Endothelial cell (in vitro differentiated cells): ENCODE measurements around the gene DLGAP1. TPM values are rescaled to one million over a fixed set of nuclear protein-coding genes. Genes with fewer than 3 reads are reported as not detected.
"Not testable (repeated sequence)": the region's sequence is repeated elsewhere in the genome, so short reads cannot be mapped to it uniquely, and the experiment has no call there.

Experiments used
- DNase-seq: peaks from one replicate; pipeline ENCODE4 v3.0.0; 2021; ENCODE audit warnings: low spot score
- H3K27ac Mint-ChIP-seq: one replicate; pipeline ENCODE4 v1.8.0; 2021; ENCODE audit warnings: mixed read lengths, inconsistent platforms; ENCODE audit not compliant: unreplicated experiment
- H3K27me3 Mint-ChIP-seq: one replicate; pipeline ENCODE4 v1.8.0; 2021; ENCODE audit warnings: mild to moderate bottlenecking, moderate library complexity, mixed read lengths, inconsistent platforms; ENCODE audit not compliant: unreplicated experiment
- H3K36me3 Mint-ChIP-seq: one replicate; pipeline ENCODE4 v1.8.0; 2021; ENCODE audit warnings: mild to moderate bottlenecking, low read depth, mixed read lengths, inconsistent platforms; ENCODE audit not compliant: unreplicated experiment
- H3K4me1 Mint-ChIP-seq: one replicate; pipeline ENCODE4 v1.8.0; 2021; ENCODE audit warnings: mild to moderate bottlenecking, mixed read lengths, inconsistent platforms; ENCODE audit not compliant: unreplicated experiment
- H3K4me3 Mint-ChIP-seq: one replicate; pipeline ENCODE4 v1.8.0; 2021; ENCODE audit warnings: mild to moderate bottlenecking, mixed read lengths, inconsistent platforms; ENCODE audit not compliant: unreplicated experiment
- H3K9me3 Mint-ChIP-seq: one replicate; pipeline ENCODE4 v1.8.0; 2021; ENCODE audit warnings: mixed read lengths, inconsistent platforms; ENCODE audit not compliant: unreplicated experiment
- CTCF ChIP-seq: fragments of 200-600 bp; sonication (generic); IDR thresholded peaks from one replicate; pipeline ENCODE4 v1.5.0; 2021; ENCODE audit warnings: antibody characterized with exemption; ENCODE audit not compliant: unreplicated experiment
- total RNA-seq: library from RNA; stranded (reverse); fragmentation: NEBNext Ultra II Directional; extraction: Animal tissue kit (Norgen Biotek cat#: 25700); gene quantifications from one replicate; pipeline ENCODE4 v1.2.1, GENCODE V29; 2021; ENCODE audit not compliant: unreplicated experiment

DLGAP1 gene
- total RNA-seq, 1 donor from 2014 or later: 1.8 TPM

GRCh38 chr18:3610813-3611212, 844.3 kb downstream of the DLGAP1 start:
- Mint-ChIP-seq H3K4me1 (no peaks in the 10 kb centered on the region), H3K9me3 (no peaks in the 10 kb centered on the region), H3K27ac (no peak overlapping the region), H3K36me3 (no peaks in the 10 kb centered on the region), H3K4me3 (no peak overlapping the region), H3K27me3 (no peaks in the 10 kb centered on the region)
- TF ChIP-seq CTCF: no peak
- DNase-seq: no peak

GRCh38 chr18:3610188-3610708, 844.9 kb downstream of the DLGAP1 start:
- DNase-seq: no peak
- H3K36me3 Mint-ChIP-seq: no peaks in the 10 kb centered on the region
- H3K4me1 Mint-ChIP-seq: no peaks in the 10 kb centered on the region
- no peaks in the 10 kb centered on the region for H3K9me3 Mint-ChIP-seq
- no peak overlapping the region for H3K4me3 Mint-ChIP-seq
- H3K27ac Mint-ChIP-seq: no peak overlapping the region
- H3K27me3 Mint-ChIP-seq: no peaks in the 10 kb centered on the region
- TF ChIP-seq CTCF: no peak

DNA sequence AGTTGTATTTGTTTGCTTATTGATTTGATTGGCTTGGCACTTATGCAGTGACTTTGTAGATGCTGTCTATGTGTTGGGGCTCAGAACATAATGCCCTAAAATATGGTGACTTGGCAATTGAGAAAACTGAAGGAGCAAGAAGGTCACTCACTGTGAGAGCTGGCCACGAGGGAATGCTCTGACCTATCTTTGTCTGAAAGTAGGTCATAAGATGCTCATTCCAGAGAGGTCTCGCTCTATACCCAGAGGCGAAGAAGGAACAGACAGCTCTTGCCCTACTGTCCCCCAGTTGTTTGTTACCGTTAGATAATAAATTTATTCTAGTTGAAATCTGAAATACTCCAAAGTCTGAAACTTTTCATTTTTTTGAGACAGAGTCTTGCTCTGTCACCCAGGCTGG, 846.6 kb downstream of the DLGAP1 start:
- Mint-ChIP-seq H3K36me3 (no peaks in the 10 kb centered on the region), H3K4me3 (no peak overlapping the region), H3K27me3 (no peaks in the 10 kb centered on the region), H3K4me1 (no peaks in the 10 kb centered on the region), H3K27ac (peak overlapping the region; percentile 57), H3K9me3 (no peaks in the 10 kb centered on the region)
- DNase-seq: no peak
- TF ChIP-seq CTCF: no peak

GRCh38 chr18:3608099-3608453, 847.0 kb downstream of the DLGAP1 start:
- H3K27me3 Mint-ChIP-seq, H3K4me1 Mint-ChIP-seq, H3K9me3 Mint-ChIP-seq, DNase-seq, H3K4me3 Mint-ChIP-seq, H3K36me3 Mint-ChIP-seq, H3K27ac Mint-ChIP-seq: not testable (repeated sequence)

DNA sequence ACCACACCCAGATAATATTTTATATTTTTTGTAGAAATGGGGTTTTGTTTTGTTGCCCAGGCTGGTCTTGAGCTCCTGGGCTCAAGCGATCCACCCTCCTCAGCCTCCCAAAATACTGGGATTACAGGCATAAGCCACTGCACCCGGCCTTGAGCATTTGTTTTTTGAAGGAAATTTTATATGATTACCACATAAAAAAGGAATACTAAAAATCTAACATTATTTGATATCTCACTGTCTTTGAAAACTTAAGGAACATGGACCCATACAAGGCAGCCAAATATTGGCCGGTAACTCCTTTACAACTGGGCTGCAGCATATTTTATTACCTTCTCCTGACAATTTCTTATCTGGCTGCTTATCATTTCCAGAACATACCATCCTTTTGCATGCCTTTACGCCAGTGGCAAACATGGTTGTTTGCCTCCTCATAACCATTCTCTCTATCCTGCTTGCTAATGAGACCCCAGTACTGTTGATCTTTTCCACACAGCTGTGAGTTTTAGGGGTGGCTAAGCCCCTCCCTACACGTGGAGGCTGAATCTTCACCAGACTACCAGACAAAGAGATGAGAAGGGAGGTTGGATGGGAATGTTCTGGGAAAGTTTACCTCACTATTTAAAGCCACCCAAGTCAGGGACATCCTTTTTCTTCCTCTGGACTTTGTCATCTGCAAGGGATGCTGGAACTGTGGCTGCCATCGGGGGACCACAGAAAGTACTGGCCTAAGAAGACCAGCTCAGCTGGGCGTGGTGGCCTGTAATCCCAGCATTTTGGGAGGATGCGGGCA, 847.6 kb downstream of the DLGAP1 start:
- Mint-ChIP-seq H3K4me1 (no peaks in the 10 kb centered on the region), H3K36me3 (no peaks in the 10 kb centered on the region), H3K9me3 (no peaks in the 10 kb centered on the region), H3K27ac (peak overlapping the region; percentile 59), H3K27me3 (no peaks in the 10 kb centered on the region), H3K4me3 (no peak overlapping the region)
- TF ChIP-seq CTCF: no peak
- DNase-seq: no peak

DNA sequence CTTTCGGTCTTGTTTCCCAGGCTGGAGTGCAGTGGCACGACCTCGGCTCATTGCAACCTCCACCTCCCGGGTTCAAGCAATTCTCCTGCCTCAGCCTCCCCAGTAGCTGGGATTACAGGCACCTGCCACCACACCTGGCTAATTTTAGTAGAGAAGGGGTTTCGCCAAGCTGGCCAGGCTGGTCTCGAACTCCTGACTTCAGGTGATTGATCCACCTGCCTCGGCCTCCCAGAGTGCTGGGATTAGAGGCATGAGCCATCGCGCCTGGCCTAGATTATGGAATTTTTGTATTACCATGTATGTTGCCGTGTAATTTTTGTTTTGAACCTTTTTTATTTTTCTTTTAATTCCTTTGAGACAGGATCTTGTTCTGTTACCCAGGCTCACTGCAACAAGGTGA, 848.2 kb downstream of the DLGAP1 start:
- peak overlapping the region; percentile 57 for H3K27ac Mint-ChIP-seq
- H3K36me3 Mint-ChIP-seq, DNase-seq, H3K4me1 Mint-ChIP-seq, H3K4me3 Mint-ChIP-seq, H3K27me3 Mint-ChIP-seq, H3K9me3 Mint-ChIP-seq: not testable (repeated sequence)
